Activated T-helper 1 cell treated with anti-CD3 and anti-CD28 coated beads, Interleukin-12 subunit alpha, Interleukin-12 subunit beta, Interleukin-2, Interleukin-4 antibody, amounts not matched to agents 30 ng/mL and 10 ng/mL and 1 ng/mL, durations not matched to agents 14 hours and 24 hours and 36 hours (primary cell): ENCODE data around the gene DMGDH. TPM values are rescaled to one million over a fixed set of nuclear protein-coding genes. Genes with fewer than 3 reads are reported as not detected.
"Not testable (repeated sequence)": the region's sequence is repeated elsewhere in the genome, so short reads cannot be mapped to it uniquely, and the experiment has no call there.

ENCODE experiments used
- DNase-seq: peaks from one replicate; pipeline ENCODE4 v3.0.0; 2021; ENCODE audit warnings: low spot score
- H3K27ac Mint-ChIP-seq: one replicate; pipeline ENCODE4 v1.8.0; 2021; ENCODE audit warnings: mild to moderate bottlenecking, mixed read lengths
- H3K27me3 Mint-ChIP-seq: one replicate; pipeline ENCODE4 v1.8.0; 2022; ENCODE audit warnings: mild to moderate bottlenecking, moderate library complexity, mixed read lengths; ENCODE audit not compliant: insufficient read depth
- H3K36me3 Mint-ChIP-seq: one replicate; pipeline ENCODE4 v1.8.0; 2021; ENCODE audit warnings: low read depth, mixed read lengths
- H3K4me1 Mint-ChIP-seq: one replicate; pipeline ENCODE4 v1.8.0; 2021; ENCODE audit warnings: low read depth, mixed read lengths
- H3K4me3 Mint-ChIP-seq: one replicate; pipeline ENCODE4 v1.8.0; 2021; ENCODE audit warnings: mild to moderate bottlenecking, moderate library complexity, mixed read lengths
- H3K9me3 Mint-ChIP-seq: one replicate; pipeline ENCODE4 v1.8.0; 2021; ENCODE audit warnings: mixed read lengths
- intact Hi-C: fragments of 100-400 bp; cut with micrococcal nuclease; formaldehyde crosslinking; loops from one replicate; pipeline ENCODE4 v1.15.1; 2024
- total RNA-seq: library from RNA; stranded (reverse); gene quantifications from 2 replicates; pipeline ENCODE4 v1.2.3, GENCODE V29; 2022

DMGDH gene
- total RNA-seq, 1 donor from 2014 or later, result not detected

DNA sequence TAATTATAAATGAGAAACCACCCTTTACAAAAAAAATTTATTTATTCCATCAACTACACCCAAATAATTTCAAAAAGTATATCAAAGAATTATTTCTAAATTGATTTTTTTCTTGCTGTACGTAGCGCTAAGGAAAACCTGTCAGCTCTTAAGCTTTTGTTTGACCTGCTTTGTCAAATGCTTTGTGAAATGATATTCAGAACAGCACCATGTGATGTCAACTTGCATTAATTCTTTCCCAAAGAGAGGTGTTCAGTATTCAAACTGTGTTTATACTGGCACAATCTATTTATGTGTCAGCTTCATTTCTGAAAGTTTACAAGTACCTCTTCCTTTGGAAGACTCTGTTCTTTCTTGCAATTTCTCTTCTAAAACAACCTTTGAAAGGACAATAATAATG, 72.4 kb downstream of the DMGDH start:
- no peak for DNase-seq
- intact Hi-C loops, result no loop called here
- H3K4me1 Mint-ChIP-seq, result peaks cover 10% of the 10 kb centered on the region
- H3K4me3 Mint-ChIP-seq, result no peak overlapping the region
- H3K36me3 Mint-ChIP-seq, result no peaks in the 10 kb centered on the region
- H3K27ac Mint-ChIP-seq, result no peak overlapping the region
- peaks cover 12% of the 10 kb centered on the region for H3K27me3 Mint-ChIP-seq
- H3K9me3 Mint-ChIP-seq, result no peaks in the 10 kb centered on the region

DNA sequence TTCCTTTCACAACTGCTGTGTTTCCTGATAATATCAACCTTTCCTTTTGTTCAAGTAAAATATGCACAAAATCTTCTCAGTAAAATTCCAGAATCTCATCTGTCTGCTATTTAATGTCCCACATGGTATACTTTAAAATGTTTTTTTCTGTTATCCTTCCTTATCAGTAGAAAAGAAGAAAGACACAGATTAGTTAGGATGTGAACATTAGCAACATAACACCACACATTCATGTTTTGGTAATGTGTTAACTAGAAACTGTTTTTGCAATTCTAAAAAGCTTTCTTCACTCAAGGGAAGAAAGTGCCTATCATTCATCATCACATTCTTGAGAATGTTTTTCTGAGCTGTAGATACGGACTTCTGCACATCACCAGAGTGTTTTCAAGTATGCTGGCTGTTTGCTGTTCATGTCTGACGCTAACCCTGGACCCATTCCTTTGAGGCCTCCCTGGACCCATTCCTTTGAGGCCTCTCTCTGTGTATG, 73.9 kb downstream of the DMGDH start:
- H3K4me3 Mint-ChIP-seq, result no peak overlapping the region
- no peaks in the 10 kb centered on the region for H3K36me3 Mint-ChIP-seq
- H3K27me3 Mint-ChIP-seq, result peaks cover 11% of the 10 kb centered on the region
- no peaks in the 10 kb centered on the region for H3K9me3 Mint-ChIP-seq
- peaks cover 10% of the 10 kb centered on the region for H3K4me1 Mint-ChIP-seq
- no peak for DNase-seq
- H3K27ac Mint-ChIP-seq, result no peak overlapping the region
- intact Hi-C loops, result no loop called here

DNA sequence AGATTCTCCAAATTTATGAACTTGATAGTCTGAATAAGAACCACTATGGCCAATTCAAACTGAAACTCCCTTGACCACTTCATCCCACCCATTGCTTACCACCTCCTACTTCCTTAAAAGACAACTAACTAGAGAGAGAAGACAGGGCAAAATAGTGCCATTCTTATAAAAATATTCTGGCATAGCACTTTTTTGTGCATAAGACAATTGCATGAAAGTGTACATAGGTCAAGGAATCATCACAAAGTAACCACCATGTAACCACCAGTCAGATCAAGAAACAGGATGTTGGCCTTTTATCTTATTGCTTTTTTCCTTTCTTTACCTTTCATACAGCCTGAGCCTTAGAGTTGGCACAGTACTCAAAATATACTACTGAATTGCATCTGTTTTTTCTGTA, 76.3 kb downstream of the DMGDH start:
- intact Hi-C loops, result no loop called here
- DNase-seq, result no peak
- H3K4me3 Mint-ChIP-seq, result no peak overlapping the region
- no peak overlapping the region for H3K27ac Mint-ChIP-seq
- peaks cover 10% of the 10 kb centered on the region for H3K4me1 Mint-ChIP-seq
- no peaks in the 10 kb centered on the region for H3K36me3 Mint-ChIP-seq
- H3K9me3 Mint-ChIP-seq, result no peaks in the 10 kb centered on the region
- peaks cover 10% of the 10 kb centered on the region for H3K27me3 Mint-ChIP-seq

DNA sequence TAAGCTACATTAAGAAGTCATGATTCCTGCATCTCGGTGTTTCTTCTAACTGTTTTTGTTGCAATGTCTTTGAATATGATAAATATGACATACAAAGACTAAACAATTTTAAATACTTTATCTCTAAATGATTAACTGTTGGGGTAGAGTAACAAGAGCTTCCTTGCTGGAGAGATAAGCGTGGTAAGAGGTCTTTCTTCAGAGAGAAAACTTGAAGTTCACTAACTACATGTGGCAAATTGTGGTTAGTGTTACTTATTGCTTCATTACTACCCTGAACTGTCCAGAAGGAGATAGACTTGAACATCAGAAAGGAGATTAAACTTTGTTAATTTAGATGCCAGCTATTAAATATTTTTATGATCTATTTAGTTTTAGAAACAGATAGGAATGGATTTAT, 77.3 kb downstream of the DMGDH start:
- Mint-ChIP-seq H3K9me3 (no peaks in the 10 kb centered on the region), H3K27me3 (peaks cover 15% of the 10 kb centered on the region), H3K4me1 (peaks cover 10% of the 10 kb centered on the region), H3K4me3 (no peak overlapping the region), H3K36me3 (no peaks in the 10 kb centered on the region), H3K27ac (no peak overlapping the region)
- intact Hi-C loops, result no loop called here
- DNase-seq, result no peak

DNA sequence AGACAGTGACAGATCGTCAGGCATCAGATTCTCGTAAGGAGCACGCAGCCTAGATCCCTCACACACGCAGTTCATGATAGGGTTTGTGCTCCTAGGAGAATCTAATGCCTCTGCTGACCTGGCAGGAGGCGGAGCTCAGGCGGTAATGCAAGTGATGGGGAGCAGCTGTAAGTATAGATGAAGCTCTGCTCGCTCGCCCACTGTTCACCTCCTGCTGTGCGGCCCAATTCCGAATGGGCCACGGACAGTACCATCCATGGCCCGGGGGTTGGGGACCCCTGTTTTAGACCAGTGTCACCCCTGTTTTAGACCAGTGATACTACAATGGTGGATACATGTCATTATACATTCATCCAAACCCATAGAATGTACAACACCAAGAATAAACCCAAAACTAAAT, 80.4 kb downstream of the DMGDH start:
- no peaks in the 10 kb centered on the region for H3K36me3 Mint-ChIP-seq
- H3K4me1 Mint-ChIP-seq, result peaks cover 28% of the 10 kb centered on the region
- no peaks in the 10 kb centered on the region for H3K9me3 Mint-ChIP-seq
- H3K27ac Mint-ChIP-seq, result no peak overlapping the region
- H3K4me3 Mint-ChIP-seq, result no peak overlapping the region
- peaks cover 14% of the 10 kb centered on the region for H3K27me3 Mint-ChIP-seq
- intact Hi-C loops, result loop anchor here (10.0 kb wide), 3 partner anchors 694 to 1494 kb away; partner anchors contain the start of genes AP3B1, MTX3 and WDR41
- no peak for DNase-seq

DNA sequence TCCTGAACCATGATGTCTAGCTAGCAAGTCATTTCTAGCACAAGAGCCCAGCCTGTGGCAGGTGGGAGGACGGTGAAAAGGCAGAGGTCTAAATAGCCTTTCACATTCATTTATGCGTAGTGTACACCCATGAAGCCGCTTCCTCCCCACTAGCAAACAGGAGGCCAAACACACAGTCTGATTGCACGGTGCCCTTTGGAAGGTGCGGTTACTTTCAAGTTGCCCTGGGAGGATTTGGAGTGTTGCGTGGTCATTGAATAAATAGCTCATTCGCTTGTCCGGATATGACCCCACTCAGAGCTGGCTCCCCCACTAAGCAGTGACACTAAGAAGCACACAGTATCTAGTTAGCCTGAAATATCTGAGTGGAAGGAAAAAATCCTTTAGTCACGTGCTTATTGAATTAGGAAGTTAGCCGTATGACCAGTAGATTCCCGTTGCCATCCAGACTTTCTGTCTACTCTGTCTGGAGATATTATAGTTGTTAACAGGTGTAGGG, 83.7 kb downstream of the DMGDH start:
- H3K4me3 Mint-ChIP-seq, result peak overlapping the region; percentile 95
- no peaks in the 10 kb centered on the region for H3K36me3 Mint-ChIP-seq
- H3K27ac Mint-ChIP-seq, result peak overlapping the region; percentile 98
- no peaks in the 10 kb centered on the region for H3K9me3 Mint-ChIP-seq
- intact Hi-C loops, result loop anchor here (1.0 to 10.0 kb wide), 12 partner anchors 32 to 1669 kb away; partner anchors contain the start of genes AP3B1, DHFR, JMY and MSH3
- peaks cover 33% of the 10 kb centered on the region for H3K4me1 Mint-ChIP-seq
- peak; percentile 48 for DNase-seq
- peaks cover 14% of the 10 kb centered on the region for H3K27me3 Mint-ChIP-seq

DNA sequence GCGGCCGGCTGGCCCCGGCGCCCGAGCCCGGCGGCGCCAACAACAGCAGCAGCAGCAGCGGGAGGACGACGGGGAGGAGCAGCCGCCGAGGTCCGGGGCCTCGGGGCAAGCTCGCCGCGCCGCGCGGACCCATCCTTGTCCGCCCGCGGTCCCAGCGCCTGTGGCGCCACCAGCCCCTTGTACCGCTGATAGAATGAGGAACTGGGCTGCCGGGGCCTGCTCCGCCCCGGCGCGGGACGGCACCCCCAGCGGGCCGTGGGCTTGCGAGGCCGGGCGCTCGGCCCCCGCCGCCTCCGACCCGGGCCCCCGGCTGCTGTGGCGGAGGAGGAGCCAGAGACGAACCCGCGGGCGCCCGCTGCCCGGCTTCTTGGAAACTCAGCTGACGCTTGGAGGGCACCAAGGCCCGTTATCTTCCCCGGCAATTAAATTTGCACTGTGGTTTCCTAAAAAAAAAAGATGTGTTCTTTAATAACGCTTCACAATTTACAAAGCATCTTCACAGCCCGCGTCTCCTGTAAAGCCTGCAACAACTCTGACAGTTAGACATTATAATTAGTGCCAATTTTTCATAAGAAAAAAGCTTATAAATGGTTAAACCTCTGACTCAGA, 84.3 kb downstream of the DMGDH start, which contains the start of gene ARSB:
ARSB (minus strand) TSS at position 195 of the 609 bp plus-strand sequence; CDS start at position 133, 62 bp downstream.
- no peaks in the 10 kb centered on the region for H3K9me3 Mint-ChIP-seq
- peak; percentile 39 for DNase-seq
- H3K4me1 Mint-ChIP-seq, result peaks cover 37% of the 10 kb centered on the region
- peak within 1 kb of the TSS; percentile 98 for H3K27ac Mint-ChIP-seq
- H3K27me3 Mint-ChIP-seq, result peaks cover 10% of the 10 kb centered on the region
- H3K36me3 Mint-ChIP-seq, result no peaks in the 10 kb centered on the region
- intact Hi-C loops, result loop anchor here (1.0 to 10.0 kb wide), 12 partner anchors 32 to 1670 kb away; partner anchors contain the start of genes AP3B1, DHFR, JMY and MSH3
- H3K4me3 Mint-ChIP-seq, result peak within 1 kb of the TSS; percentile 95

DNA sequence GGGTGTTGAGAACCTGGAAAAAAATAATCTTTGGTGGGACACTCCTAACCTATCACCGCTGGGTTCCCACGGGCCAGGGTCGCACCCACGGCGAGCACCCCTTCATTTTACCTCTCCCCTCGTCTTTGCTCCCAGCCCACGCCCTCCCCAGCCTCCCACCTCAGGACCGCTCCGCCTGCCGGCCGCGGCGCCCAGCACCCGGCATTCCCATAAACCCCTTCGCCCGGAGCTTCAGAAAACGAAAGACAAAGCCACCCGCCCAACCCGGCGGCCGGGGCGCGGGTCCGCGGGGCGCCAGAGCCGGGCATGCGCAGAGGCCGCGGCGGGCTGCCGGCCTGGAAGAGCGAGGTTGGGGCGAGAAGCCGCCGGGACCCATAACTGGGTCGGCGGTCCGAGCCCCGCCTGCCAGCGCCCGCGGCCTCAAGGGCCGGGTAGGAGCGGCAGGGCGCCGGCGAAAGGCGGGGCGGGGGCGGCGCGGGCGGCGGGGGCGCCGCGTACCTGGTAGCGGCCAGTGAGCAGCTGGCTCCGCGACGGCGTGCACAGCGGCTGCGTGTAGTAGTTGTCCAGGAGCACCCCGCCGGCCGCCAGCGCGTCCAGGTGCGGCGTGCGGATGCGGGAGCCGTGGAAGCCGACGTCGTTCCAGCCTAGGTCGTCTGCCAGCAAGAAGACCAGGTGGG, 84.9 kb downstream of the DMGDH start:
- intact Hi-C loops, result loop anchor here (1.0 to 10.0 kb wide), 15 partner anchors 31 to 1670 kb away; partner anchors contain the start of genes AP3B1, DHFR, HOMER1 and JMY
- H3K36me3 Mint-ChIP-seq, result no peaks in the 10 kb centered on the region
- peak; percentile 81 for DNase-seq
- H3K9me3 Mint-ChIP-seq, result no peaks in the 10 kb centered on the region
- peaks cover 44% of the 10 kb centered on the region for H3K4me1 Mint-ChIP-seq
- peak overlapping the region; percentile 85 for H3K4me3 Mint-ChIP-seq
- peaks cover 8% of the 10 kb centered on the region for H3K27me3 Mint-ChIP-seq
- peak overlapping the region; percentile 90 for H3K27ac Mint-ChIP-seq

DNA sequence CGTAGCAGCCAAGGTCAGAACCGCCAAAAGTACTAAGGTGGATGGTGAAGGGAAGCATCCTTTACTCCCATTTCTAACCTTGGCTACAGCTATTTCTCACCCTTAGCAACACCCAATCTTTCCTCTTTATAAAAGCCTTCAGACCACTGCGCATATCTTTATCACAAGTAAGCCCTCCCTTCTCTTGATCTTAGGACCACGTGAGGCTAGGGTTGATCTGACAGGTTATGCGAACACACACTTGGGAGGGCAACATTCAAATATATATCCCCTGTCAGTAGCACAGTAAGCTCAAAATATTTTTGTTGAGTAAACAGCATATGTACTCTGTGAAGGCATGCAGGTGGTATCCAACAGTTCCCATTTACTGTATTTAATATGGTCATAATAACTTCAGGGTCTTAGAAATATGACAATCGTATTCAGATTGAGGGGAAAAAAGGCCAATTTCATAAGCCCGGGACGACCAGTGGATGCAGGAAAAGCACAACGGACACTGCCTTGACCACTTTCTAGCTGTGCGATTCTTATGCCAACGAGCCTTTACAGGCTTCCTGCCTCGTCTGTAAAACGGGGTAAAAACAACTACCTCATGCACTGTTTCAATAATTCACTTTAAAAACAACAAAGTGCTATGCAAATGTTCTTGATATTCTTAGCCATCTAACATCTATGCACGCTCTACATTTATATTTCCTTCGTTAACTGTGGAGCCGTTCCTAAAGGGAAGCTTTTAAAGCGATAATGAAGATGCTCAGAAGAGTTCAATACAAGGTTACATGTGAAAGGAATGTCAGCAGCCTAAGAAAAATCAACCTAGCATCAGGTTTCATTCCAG, 85.7 kb downstream of the DMGDH start:
- Mint-ChIP-seq H3K9me3 (no peaks in the 10 kb centered on the region), H3K27me3 (peaks cover 8% of the 10 kb centered on the region), H3K4me3 (peak overlapping the region; percentile 85), H3K27ac (peak overlapping the region; percentile 90), H3K36me3 (no peaks in the 10 kb centered on the region), H3K4me1 (peaks cover 51% of the 10 kb centered on the region)
- intact Hi-C loops, result loop anchor here (1.0 to 10.0 kb wide), 13 partner anchors 37 to 1671 kb away; partner anchors contain the start of genes AP3B1, DHFR, HOMER1 and MSH3
- no peak for DNase-seq

DNA sequence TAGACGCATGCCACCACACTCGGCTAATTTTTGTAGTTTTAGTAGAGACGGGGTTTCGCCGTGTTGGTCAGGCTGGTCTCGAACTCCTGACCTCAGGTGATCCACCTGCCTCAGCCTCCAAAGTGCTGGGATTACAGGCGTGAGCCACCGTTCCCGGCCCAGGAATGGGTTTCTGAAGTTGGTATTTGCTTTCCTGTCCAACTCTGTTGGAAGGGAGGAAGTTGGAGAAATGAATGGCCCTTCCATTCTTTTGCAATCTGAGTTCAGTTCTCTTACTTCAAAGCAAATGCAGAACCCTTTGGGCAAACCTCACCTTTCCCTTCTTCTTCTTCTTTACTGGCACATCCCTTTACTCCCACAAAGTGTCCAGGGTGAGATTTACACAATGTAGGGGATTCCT, 86.3 kb downstream of the DMGDH start:
- H3K4me3 Mint-ChIP-seq, result peak overlapping the region; percentile 85
- H3K27ac Mint-ChIP-seq, result peak overlapping the region; percentile 4
- not testable (repeated sequence) for H3K27me3 Mint-ChIP-seq, DNase-seq, H3K9me3 Mint-ChIP-seq, H3K36me3 Mint-ChIP-seq
- intact Hi-C loops, result loop anchor here (5.0 to 10.0 kb wide), 5 partner anchors 81 to 1488 kb away; partner anchors contain the start of genes AP3B1, HOMER1, MTX3 and WDR41
- H3K4me1 Mint-ChIP-seq, result peaks cover 53% of the 10 kb centered on the region

DNA sequence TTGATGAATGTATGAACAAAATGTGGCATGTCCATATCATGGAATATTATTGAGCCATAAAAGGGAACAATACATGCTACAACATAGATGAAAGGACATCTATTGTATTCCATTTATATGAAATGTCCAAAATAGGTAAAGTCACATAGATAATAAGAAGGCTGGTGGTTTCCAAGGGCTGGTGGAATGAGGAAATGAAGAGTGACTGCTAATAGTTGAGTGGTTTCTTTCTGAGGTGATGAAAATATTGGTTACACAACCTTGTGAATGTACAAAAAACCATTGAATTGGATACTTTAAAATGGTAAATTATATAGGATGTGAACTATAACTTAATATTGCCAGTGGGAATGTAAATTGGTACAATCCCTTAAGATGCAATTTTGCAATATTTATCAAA, 89.6 kb downstream of the DMGDH start:
- Mint-ChIP-seq H3K4me1 (peaks cover 37% of the 10 kb centered on the region), H3K4me3 (no peak overlapping the region), H3K36me3 (peaks cover 2% of the 10 kb centered on the region), H3K27me3 (peaks cover 5% of the 10 kb centered on the region), H3K27ac (no peak overlapping the region), H3K9me3 (no peaks in the 10 kb centered on the region)
- intact Hi-C loops, result loop anchor here (5.0 to 10.0 kb wide), 5 partner anchors 78 to 1485 kb away; partner anchors contain the start of genes AP3B1, HOMER1, MTX3 and WDR41
- no peak for DNase-seq

DNA sequence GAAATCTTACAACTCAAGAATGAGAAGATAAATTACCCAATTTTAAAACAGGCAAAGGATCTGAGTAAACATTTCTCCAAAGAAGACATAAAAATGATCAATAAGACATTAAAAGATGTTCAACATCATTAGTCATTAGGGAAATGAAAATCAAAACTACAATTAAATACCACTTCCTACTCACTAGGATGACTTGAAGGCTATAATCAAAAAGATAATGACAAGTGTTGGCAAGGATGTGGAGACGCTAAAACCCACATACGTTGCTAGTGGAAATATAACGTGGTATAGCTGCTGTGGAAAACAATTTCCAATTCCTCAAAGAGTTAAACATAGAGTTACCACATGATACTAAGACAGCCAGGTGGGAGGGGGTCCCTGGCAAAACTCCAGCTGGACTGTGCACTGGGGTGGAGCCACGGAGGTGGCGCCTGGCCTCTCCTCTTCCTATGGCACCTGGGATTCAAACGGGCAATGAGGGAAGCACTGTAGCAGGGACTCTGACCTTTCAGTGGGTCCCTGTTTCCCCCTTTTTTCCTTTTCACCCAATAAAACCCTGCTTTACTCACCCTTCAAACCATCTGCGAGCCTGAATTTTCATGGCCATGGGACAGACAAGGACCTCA, 90.2 kb downstream of the DMGDH start:
- H3K9me3 Mint-ChIP-seq, result no peaks in the 10 kb centered on the region
- H3K36me3 Mint-ChIP-seq, result peaks cover 2% of the 10 kb centered on the region
- no peak overlapping the region for H3K27ac Mint-ChIP-seq
- intact Hi-C loops, result no loop called here
- H3K4me1 Mint-ChIP-seq, result peaks cover 36% of the 10 kb centered on the region
- peaks cover 5% of the 10 kb centered on the region for H3K27me3 Mint-ChIP-seq
- H3K4me3 Mint-ChIP-seq, result no peak overlapping the region
- DNase-seq, result no peak
